WTC11 (cell line): Measurements from ENCODE around the gene SKP1. TPM values are rescaled to one million over a fixed set of nuclear protein-coding genes. Genes with fewer than 3 reads are reported as not detected.

Experiments used
- ATAC-seq: fragments of 200-7000 bp; cut with Tn5 transposase; 2 replicates; pipeline ENCODE4 v1.10.0; 2021; ENCODE audit warnings: mild to moderate bottlenecking, moderate library complexity
- CTCF ChIA-PET: fragments of 300-600 bp; sonication (Branson Sonifier 250); formaldehyde crosslinking; loops from one replicate; lab custom pipeline; 2021; ENCODE audit warnings: antibody characterized with exemption; lab: Charles Lee
- POLR2A ChIA-PET: fragments of 350-600 bp; sonication (Branson Sonifier 250); formaldehyde crosslinking; loops from one replicate; lab custom pipeline; 2021; ENCODE audit warnings: antibody characterized with exemption; lab: Charles Lee
- DNase-seq: peaks from one replicate; pipeline ENCODE4 v3.0.0; 2021; ENCODE audit warnings: low spot score
- H3K27ac Mint-ChIP-seq: 2 replicates; pipeline ENCODE4 v1.8.0; 2021; ENCODE audit warnings: mixed read lengths
- H3K27me3 Mint-ChIP-seq: 2 replicates; pipeline ENCODE4 v1.8.0; 2021; ENCODE audit warnings: low read depth, mild to moderate bottlenecking, moderate library complexity, mixed read lengths
- H3K36me3 Mint-ChIP-seq: 2 replicates; pipeline ENCODE4 v1.8.0; 2021; ENCODE audit warnings: mixed read lengths
- H3K4me1 Mint-ChIP-seq: 2 replicates; pipeline ENCODE4 v1.8.0; 2022; ENCODE audit warnings: mixed read lengths
- H3K4me3 Mint-ChIP-seq: 2 replicates; pipeline ENCODE4 v1.8.0; 2021; ENCODE audit warnings: mild to moderate bottlenecking, moderate library complexity, mixed read lengths
- H3K9me3 Mint-ChIP-seq: 2 replicates; pipeline ENCODE4 v1.8.0; 2021; ENCODE audit warnings: mixed read lengths
- ATF1 ChIP-seq: sonication (generic); formaldehyde crosslinking; IDR thresholded peaks from 2 replicates; pipeline ENCODE4 v1.8.1; 2023; ENCODE audit warnings: mild to moderate bottlenecking, moderate library complexity, missing genetic modification reagents
- EMX1 ChIP-seq: fragments of 250-450 bp; sonication (Bioruptor Pico); IDR thresholded peaks from 2 replicates; pipeline ENCODE4 v1.8.0; 2021; ENCODE audit warnings: mild to moderate bottlenecking
- GABPB1 ChIP-seq: sonication (generic); formaldehyde crosslinking; IDR thresholded peaks from 2 replicates; pipeline ENCODE4 v1.8.1; 2023; ENCODE audit warnings: mild to moderate bottlenecking, missing genetic modification reagents
- GRHL2 ChIP-seq: fragments of 250-450 bp; sonication (Bioruptor Pico); IDR thresholded peaks from 2 replicates; pipeline ENCODE4 v1.8.0; 2022; ENCODE audit warnings: mild to moderate bottlenecking, moderate library complexity; ENCODE audit not compliant: insufficient replicate concordance, severe bottlenecking
- GTF2I ChIP-seq: fragments of 250-450 bp; sonication (Bioruptor Pico); conservative IDR thresholded peaks from 2 replicates; pipeline ENCODE4 v1.4.0; 2021; ENCODE audit warnings: mild to moderate bottlenecking
- HMGA2 ChIP-seq: fragments of 250-450 bp; sonication (Bioruptor Pico); IDR thresholded peaks from 2 replicates; pipeline ENCODE4 v1.4.0; 2021; ENCODE audit warnings: mild to moderate bottlenecking, moderate library complexity
- MXD4 ChIP-seq: fragments of 250-450 bp; sonication (Bioruptor Pico); IDR thresholded peaks from 2 replicates; pipeline ENCODE4 v1.8.0; 2021; ENCODE audit warnings: mild to moderate bottlenecking, moderate library complexity, borderline replicate concordance
- PRRX2 ChIP-seq: fragments of 250-450 bp; sonication (Bioruptor Pico); IDR thresholded peaks from 2 replicates; pipeline ENCODE4 v1.8.0; 2021; ENCODE audit warnings: mild to moderate bottlenecking
- SMAD3 ChIP-seq: sonication (generic); formaldehyde crosslinking; IDR thresholded peaks from 2 replicates; pipeline ENCODE4 v1.8.0; 2022; ENCODE audit warnings: missing genetic modification reagents, mild to moderate bottlenecking, borderline replicate concordance
- TEAD1 ChIP-seq: sonication (generic); formaldehyde crosslinking; IDR thresholded peaks from 2 replicates; pipeline ENCODE4 v1.8.0; 2022; ENCODE audit warnings: mild to moderate bottlenecking, missing genetic modification reagents
- TP53 ChIP-seq: sonication (generic); formaldehyde crosslinking; IDR thresholded peaks from 2 replicates; pipeline ENCODE4 v1.8.1; 2023; ENCODE audit warnings: mild to moderate bottlenecking, missing genetic modification reagents
- ZNF423 ChIP-seq: fragments of 250-450 bp; sonication (Bioruptor Pico); IDR thresholded peaks from 2 replicates; pipeline ENCODE4 v2.1.2; 2022; ENCODE audit warnings: mild to moderate bottlenecking, moderate library complexity
- ZNF425 ChIP-seq: fragments of 250-450 bp; sonication (Bioruptor Pico); conservative IDR thresholded peaks from 2 replicates; pipeline ENCODE4 v1.9.0; 2021; ENCODE audit warnings: mild to moderate bottlenecking
- total RNA-seq: library from RNA; stranded (reverse); gene quantifications from 3 replicates; pipeline ENCODE4 v1.2.3, GENCODE V29; 2021
- TF ChIP-seq, protein P1 (sequence below): sonication (generic); formaldehyde crosslinking; IDR thresholded peaks from 2 replicates; pipeline ENCODE4 v1.8.0; 2023; ENCODE audit warnings: missing genetic modification reagents
- TF ChIP-seq, protein P2 (sequence below): sonication (generic); formaldehyde crosslinking; IDR thresholded peaks from 2 replicates; pipeline ENCODE4 v1.8.0; 2022; ENCODE audit warnings: mild to moderate bottlenecking, missing genetic modification reagents
- TF ChIP-seq, protein P3 (sequence below): sonication (generic); formaldehyde crosslinking; IDR thresholded peaks from 2 replicates; pipeline ENCODE4 v1.8.0; 2023; ENCODE audit warnings: missing genetic modification reagents, mild to moderate bottlenecking, borderline replicate concordance
- TF ChIP-seq, protein P4 (sequence below): fragments of 250-450 bp; sonication (Bioruptor Pico); IDR thresholded peaks from 2 replicates; pipeline ENCODE4 v1.9.0; 2021; ENCODE audit warnings: mild to moderate bottlenecking
- TF ChIP-seq, protein P5 (sequence below): fragments of 250-450 bp; sonication (Bioruptor Pico); IDR thresholded peaks from 2 replicates; pipeline ENCODE4 v1.9.0; 2021; ENCODE audit warnings: mild to moderate bottlenecking
- TF ChIP-seq, protein P6 (sequence below): sonication (generic); formaldehyde crosslinking; IDR thresholded peaks from 2 replicates; pipeline ENCODE4 v1.8.0; 2022; ENCODE audit warnings: missing genetic modification reagents

Gene SKP1
- total RNA-seq, 1 experiment from 2014 or later, result 285 TPM

DNA sequence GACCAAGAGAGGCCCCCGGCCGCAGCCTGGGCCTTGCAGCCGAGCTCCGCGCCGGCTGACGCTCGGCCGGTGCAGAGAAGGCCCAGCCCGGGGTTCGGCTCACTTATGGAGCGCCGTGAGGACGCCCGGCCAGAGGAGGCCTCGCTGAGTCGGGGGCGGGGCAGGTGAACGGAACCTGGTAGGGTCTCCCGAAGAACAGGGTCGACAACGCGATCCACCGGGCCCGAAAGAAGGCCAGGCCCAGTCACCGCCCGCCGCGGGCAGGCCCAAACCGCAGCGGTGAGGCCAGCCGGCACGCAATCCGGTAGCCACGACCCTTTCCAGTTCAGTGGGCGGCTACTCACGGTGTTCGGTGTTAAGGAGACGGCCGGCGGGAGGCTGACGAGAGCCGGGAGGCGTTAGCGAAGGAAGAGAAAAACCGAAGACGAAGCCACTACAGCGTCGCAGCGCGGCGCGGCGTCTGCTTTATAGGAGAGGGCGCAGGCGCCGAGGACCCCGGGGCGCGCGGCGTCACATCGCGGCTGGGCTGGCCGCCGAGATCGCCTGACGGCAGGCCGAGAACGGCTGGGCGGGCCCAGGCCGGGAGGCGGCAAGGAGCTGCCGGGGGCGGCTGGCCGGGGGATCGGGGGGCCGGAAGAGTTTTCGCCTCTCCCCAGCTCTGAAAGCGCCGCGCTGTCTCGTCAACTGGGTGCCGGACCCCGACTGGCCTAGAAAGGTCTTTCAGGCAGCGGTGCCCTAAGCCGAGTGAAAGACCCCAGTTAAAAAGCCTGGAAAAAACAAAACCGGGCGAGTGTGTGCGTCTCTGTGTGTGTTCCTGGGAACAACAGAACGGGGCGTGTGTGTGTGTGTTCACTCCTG is at the start of gene SKP1 (continued):
- TF ChIP-seq SMAD3 (peak; percentile 61; the same call in 1 of the 2 replicates), EMX1 (CRISPR knock-in tag) (no peak), GRHL2 (CRISPR knock-in tag) (no peak), GABPB1 (peak; percentile 47), ZNF425 (CRISPR knock-in tag) (no peak), ZNF423 (CRISPR knock-in tag) (no peak), TP53 (CRISPR knock-in tag) (no peak), MXD4 (CRISPR knock-in tag) (no peak)
- TF ChIP-seq, protein P1, sequence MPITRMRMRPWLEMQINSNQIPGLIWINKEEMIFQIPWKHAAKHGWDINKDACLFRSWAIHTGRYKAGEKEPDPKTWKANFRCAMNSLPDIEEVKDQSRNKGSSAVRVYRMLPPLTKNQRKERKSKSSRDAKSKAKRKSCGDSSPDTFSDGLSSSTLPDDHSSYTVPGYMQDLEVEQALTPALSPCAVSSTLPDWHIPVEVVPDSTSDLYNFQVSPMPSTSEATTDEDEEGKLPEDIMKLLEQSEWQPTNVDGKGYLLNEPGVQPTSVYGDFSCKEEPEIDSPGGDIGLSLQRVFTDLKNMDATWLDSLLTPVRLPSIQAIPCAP (CRISPR knock-in tag), result 0 out of 2 replicates have a peak, but pooled peaks have one; percentile 54
- TF ChIP-seq, protein P2, sequence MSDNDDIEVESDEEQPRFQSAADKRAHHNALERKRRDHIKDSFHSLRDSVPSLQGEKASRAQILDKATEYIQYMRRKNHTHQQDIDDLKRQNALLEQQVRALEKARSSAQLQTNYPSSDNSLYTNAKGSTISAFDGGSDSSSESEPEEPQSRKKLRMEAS (CRISPR knock-in tag), result peak; percentile 82
- TF ChIP-seq, protein P3, sequence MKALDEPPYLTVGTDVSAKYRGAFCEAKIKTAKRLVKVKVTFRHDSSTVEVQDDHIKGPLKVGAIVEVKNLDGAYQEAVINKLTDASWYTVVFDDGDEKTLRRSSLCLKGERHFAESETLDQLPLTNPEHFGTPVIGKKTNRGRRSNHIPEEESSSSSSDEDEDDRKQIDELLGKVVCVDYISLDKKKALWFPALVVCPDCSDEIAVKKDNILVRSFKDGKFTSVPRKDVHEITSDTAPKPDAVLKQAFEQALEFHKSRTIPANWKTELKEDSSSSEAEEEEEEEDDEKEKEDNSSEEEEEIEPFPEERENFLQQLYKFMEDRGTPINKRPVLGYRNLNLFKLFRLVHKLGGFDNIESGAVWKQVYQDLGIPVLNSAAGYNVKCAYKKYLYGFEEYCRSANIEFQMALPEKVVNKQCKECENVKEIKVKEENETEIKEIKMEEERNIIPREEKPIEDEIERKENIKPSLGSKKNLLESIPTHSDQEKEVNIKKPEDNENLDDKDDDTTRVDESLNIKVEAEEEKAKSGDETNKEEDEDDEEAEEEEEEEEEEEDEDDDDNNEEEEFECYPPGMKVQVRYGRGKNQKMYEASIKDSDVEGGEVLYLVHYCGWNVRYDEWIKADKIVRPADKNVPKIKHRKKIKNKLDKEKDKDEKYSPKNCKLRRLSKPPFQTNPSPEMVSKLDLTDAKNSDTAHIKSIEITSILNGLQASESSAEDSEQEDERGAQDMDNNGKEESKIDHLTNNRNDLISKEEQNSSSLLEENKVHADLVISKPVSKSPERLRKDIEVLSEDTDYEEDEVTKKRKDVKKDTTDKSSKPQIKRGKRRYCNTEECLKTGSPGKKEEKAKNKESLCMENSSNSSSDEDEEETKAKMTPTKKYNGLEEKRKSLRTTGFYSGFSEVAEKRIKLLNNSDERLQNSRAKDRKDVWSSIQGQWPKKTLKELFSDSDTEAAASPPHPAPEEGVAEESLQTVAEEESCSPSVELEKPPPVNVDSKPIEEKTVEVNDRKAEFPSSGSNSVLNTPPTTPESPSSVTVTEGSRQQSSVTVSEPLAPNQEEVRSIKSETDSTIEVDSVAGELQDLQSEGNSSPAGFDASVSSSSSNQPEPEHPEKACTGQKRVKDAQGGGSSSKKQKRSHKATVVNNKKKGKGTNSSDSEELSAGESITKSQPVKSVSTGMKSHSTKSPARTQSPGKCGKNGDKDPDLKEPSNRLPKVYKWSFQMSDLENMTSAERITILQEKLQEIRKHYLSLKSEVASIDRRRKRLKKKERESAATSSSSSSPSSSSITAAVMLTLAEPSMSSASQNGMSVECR (CRISPR knock-in tag), result peak; percentile 93
- TF ChIP-seq, protein P4, sequence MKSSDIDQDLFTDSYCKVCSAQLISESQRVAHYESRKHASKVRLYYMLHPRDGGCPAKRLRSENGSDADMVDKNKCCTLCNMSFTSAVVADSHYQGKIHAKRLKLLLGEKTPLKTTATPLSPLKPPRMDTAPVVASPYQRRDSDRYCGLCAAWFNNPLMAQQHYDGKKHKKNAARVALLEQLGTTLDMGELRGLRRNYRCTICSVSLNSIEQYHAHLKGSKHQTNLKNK (CRISPR knock-in tag), result 0 out of 2 replicates have a peak, but pooled peaks have one; percentile 29

DNA sequence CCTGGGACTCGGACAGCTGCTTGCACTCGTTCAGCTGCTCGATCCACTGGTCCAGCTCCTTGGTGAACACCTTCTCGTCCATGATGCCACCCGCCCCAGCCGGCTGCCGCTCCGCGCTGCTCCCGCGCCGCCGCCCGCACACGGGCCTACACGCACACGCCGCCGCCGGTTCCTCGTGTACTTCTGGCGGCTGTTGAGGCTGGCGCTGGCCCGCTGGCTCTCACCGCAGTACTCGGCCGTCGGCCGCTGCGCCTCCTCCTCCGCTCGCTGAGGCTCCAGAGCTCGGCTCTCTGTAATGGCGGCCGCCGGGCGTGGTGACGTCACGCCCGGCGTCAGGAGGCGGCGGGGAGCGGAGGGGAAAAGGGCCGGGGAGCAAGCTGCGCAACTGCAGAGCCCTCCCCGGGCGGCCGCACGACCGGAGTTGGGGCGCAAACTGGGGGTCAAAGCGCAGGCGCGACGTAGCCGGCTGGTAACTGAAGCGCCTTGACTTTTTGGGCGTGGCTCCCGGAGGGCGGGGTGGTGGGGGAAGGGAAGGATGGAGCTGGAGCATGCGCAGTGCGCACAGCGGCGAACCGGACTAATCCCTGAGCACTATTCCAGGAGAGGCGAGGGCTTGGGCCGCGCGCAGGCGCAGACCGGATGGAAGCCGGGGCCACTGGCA is 49.2 kb upstream of the SKP1 start, which contains the start of gene PPP2CA:
Gene PPP2CA, minus strand, starts transcription at position 294 of the 661 bp plus-strand sequence. Its CDS starts 212 bp downstream, at position 82.
- Mint-ChIP-seq H3K4me1 (peaks cover 42% of the 10 kb centered on the region), H3K36me3 (peaks cover 21% of the 10 kb centered on the region), H3K4me3 (peak within 1 kb of the TSS; percentile 87), H3K27ac (peak within 1 kb of the TSS; percentile 98), H3K27me3 (no peaks in the 10 kb centered on the region), H3K9me3 (no peaks in the 10 kb centered on the region)
- ChIA-PET POLR2A (interaction anchor here (0.7 to 2.7 kb wide), 21 partner anchors 9 to 679 kb away, joined by 3 to 26 read pairs (median 5); partner anchors contain the start of genes CAMLG, PCBD2, SKP1 and UBE2B), CTCF (interaction anchor here (0.6 to 3.3 kb wide), 12 partner anchors 10 to 361 kb away, joined by 3 to 27 read pairs (median 4); partner anchors contain the start of gene UBE2B)
- ATAC-seq (peak; percentile 85), DNase-seq (peak; percentile 99)
- TF ChIP-seq TEAD1, result peak; percentile 7; the same call in 1 of the 2 replicates
- no peak for TF ChIP-seq ATF1 (CRISPR knock-in tag)
- no peak for TF ChIP-seq PRRX2 (CRISPR knock-in tag)
- TF ChIP-seq HMGA2, result no peak
- no peak for TF ChIP-seq GTF2I (CRISPR knock-in tag)
- TF ChIP-seq, protein P5, sequence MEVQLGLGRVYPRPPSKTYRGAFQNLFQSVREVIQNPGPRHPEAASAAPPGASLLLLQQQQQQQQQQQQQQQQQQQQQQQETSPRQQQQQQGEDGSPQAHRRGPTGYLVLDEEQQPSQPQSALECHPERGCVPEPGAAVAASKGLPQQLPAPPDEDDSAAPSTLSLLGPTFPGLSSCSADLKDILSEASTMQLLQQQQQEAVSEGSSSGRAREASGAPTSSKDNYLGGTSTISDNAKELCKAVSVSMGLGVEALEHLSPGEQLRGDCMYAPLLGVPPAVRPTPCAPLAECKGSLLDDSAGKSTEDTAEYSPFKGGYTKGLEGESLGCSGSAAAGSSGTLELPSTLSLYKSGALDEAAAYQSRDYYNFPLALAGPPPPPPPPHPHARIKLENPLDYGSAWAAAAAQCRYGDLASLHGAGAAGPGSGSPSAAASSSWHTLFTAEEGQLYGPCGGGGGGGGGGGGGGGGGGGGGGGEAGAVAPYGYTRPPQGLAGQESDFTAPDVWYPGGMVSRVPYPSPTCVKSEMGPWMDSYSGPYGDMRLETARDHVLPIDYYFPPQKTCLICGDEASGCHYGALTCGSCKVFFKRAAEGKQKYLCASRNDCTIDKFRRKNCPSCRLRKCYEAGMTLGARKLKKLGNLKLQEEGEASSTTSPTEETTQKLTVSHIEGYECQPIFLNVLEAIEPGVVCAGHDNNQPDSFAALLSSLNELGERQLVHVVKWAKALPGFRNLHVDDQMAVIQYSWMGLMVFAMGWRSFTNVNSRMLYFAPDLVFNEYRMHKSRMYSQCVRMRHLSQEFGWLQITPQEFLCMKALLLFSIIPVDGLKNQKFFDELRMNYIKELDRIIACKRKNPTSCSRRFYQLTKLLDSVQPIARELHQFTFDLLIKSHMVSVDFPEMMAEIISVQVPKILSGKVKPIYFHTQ (CRISPR knock-in tag), result no peak
- TF ChIP-seq, protein P6, sequence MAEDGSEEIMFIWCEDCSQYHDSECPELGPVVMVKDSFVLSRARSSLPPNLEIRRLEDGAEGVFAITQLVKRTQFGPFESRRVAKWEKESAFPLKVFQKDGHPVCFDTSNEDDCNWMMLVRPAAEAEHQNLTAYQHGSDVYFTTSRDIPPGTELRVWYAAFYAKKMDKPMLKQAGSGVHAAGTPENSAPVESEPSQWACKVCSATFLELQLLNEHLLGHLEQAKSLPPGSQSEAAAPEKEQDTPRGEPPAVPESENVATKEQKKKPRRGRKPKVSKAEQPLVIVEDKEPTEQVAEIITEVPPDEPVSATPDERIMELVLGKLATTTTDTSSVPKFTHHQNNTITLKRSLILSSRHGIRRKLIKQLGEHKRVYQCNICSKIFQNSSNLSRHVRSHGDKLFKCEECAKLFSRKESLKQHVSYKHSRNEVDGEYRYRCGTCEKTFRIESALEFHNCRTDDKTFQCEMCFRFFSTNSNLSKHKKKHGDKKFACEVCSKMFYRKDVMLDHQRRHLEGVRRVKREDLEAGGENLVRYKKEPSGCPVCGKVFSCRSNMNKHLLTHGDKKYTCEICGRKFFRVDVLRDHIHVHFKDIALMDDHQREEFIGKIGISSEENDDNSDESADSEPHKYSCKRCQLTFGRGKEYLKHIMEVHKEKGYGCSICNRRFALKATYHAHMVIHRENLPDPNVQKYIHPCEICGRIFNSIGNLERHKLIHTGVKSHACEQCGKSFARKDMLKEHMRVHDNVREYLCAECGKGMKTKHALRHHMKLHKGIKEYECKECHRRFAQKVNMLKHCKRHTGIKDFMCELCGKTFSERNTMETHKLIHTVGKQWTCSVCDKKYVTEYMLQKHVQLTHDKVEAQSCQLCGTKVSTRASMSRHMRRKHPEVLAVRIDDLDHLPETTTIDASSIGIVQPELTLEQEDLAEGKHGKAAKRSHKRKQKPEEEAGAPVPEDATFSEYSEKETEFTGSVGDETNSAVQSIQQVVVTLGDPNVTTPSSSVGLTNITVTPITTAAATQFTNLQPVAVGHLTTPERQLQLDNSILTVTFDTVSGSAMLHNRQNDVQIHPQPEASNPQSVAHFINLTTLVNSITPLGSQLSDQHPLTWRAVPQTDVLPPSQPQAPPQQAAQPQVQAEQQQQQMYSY (CRISPR knock-in tag), result peak; percentile 4; the same call in 1 of the 2 replicates
